NCI-H1105 (cell line): Measurements from ENCODE around the gene MLLT1.
A peak's percentile ranks its signal among the peaks of the same experiment; 100 is the strongest.

Source experiments
- DNase-seq: peaks from one replicate; lab custom pipeline; 2025; lab: John Stamatoyannopoulos, UW

The MLLT1 gene

DNA sequence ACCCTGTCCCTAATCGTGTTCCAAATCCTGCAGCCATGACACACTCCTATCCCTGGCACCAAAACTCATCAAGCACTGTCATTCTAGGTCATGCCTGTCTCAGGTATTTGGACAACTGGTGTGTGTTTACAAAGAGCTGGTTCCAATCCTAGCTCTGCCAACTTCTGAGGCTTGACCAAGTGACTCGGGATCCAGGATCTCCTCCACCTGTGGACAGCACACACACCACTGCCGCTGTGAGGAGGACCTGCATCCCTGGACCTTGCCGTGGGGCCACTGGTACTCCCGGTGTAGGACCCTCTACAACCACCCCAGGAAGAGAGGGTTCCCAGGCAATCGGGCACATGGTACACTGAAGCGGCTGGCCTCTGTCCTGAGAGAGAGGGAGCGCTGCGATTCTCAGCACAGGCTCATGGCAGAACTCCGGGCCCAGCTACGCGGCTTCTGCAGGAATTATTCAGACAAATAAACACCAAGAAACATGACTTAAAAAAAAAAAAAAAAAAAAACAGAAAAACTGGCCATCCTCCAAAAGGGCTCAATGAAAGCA lies 20.4 kb downstream of the MLLT1 start:
- no peak for DNase-seq

DNA sequence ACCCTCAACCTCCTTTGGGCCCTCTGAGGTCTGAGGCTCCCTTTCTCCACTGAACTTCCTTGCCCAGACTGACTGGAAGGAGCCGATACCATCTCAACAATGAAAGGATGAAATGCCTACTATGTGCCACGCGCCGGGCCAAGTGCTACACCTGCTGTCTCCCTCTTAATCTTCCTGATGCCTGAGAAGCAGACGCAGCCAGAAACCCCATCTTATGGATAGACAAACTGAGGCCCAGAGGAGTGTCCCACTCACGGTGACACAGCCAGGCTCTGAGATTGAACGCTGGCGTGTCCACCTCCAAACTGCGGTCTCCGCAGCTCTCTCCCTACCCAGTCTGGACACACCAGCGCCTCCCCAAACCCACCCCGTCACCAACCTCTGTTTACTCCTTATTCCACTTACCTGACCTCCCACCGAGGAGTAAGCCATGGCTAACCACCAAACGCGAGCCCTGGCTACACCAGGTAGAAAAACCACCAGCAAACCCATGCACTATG lies 20.9 kb downstream of the MLLT1 start:
- no peak for DNase-seq

DNA sequence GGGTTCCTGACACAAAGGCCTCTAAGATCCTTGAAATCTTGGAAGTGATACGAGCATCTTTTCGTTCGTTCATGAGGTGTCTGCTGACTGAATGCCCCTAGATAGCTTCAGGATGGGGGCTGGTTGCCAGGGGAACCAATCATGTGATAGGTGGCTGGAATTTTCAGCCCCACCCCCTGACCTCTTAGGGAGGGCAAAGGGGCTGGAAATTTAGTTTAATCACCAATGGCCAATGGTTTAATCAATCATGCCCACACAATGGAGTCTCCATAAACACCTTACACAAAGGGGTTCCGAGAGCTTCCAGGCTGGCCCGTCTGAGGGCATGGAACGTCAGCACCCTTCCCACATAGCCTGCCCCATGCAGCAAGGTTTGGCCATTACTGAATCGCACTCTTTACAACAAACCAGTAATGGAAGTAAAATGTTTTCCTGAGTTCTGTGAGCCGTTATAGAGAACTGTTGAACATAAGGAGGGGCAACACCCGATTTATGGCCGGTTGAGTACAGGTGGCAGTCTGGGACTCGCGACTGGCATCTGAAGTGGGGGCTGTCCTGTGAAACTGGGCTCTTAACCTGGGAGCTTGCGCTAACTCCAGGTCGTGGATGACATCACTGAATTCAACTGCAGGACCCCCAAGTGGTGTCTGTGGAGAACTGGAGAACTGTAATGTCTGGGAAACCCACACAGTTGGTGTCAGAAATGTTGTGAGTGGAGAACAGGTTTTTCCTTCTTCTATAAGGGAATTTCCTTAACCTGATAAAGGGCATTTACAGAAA lies 25.6 kb downstream of the MLLT1 start:
- no peak for DNase-seq

DNA sequence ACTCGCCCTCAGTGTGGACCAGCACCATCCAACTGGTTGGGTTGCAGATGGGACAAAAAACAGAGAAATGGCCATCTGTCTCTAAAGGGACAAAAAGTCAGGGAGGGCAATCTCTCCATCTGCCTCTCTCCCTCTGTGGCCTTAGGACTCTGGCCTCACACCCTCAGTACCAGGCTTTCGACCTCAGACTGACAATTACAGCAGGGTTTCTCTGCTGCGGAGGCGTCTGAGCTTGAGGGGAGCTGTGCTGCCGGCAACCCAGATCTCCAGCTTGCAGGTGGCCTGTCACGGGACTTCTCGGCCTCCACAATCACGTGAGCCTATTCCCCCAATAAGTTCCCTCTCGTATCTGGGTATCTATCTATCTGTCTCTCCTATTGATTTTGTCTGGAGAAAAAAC lies 27.7 kb downstream of the MLLT1 start:
- DNase-seq = no peak

DNA sequence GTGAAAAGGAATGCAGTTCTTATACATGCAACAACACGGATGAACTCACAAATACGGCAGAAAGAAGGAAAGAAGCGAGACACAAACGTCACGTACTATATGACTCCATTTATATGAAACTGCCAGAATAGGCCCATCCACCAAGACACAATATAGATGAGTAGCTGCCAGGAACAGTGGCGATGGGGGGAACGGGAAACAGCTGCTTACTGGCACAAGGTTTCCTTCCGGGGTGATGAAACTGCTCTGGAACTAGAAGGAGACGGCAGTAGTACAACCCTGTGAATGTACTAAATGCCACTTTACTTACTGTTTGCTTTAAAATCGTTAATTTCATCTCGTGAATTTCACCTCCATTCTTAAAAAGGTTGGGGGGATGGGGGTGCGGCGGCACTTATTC lies 28.9 kb downstream of the MLLT1 start:
- no peak for DNase-seq

DNA sequence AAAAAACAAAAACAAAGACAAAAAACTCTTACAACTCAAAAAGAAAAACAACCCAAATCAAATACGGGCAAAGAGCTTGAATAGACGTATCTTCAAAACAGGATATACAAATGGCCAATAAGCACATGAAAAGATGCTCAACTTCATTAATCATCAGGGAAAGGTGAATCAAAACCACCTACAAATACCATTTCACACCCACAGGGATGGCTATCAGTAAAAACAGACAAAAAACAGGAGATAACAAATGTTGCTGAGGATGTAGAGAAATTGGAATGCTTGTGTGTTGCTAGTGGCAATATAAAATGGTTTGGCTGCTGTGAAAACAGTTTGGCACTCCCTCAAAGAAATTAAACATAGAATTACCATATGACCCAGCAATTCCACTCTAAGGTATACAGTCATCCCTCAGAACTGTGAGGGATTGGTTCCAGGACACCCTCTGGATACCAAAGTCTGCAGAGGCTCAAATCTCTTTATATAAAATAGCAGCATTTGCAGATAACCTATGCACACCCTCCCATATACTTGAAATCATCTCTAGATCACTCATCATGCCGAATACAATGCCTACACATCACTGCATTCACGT lies 29.7 kb downstream of the MLLT1 start:
- no peak for DNase-seq

DNA sequence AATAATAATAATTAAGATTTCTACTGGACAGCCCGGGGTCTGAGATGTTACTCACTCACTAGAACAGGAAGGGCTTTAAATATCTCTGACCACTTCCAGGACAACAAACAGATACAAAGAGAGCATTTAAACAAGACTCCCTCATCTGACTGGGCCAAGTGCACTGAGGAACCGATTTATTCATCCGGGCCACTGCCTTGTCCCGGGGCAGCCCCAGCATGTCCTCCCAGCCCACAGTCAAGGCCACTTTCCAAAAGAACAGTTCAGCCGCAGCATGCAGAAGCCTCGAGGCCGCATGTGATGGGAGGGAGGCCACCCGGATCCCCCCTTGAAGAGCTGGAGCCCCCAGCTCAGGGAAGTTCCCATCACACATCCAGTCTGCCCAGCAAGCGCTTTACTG lies 30.5 kb downstream of the MLLT1 start:
- DNase-seq = no peak

DNA sequence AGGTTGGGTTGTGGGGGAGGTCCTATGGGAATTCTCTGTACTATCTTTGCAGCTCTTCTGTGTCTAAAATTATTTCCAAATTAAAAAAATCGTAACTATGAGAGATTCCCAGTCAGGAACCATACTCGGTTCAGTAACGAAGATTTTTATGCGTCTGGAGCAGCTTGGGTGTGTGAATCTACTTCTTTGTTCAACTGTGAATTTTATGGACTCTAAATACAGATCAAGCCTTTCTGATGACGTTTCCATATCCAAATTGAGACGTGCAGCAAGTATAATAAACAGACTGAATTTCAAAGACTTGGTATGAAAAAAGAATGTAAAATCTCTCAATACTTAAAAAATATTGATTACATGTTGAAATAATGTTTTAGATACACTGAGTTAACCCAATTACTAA lies 30.9 kb downstream of the MLLT1 start:
- DNase-seq = no peak

DNA sequence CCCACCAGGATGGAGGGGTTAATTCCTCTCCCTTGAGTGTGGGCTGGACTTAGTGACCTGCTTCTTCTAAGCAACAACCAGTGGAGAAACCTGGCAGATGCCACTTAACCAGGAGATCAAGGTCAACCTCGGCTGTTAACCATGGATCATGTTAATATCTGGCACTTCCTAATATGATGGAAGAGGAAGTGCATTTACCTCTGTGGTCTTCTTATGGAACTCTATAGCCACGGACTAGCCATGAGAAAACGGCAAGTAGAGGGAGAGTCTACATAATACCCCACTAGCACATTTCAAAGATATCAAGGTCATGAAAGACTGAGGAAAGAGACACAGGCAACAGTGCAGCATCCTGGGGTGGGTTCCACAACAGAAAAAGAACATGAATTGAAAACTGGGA lies 31.4 kb downstream of the MLLT1 start:
- DNase-seq = no peak

DNA sequence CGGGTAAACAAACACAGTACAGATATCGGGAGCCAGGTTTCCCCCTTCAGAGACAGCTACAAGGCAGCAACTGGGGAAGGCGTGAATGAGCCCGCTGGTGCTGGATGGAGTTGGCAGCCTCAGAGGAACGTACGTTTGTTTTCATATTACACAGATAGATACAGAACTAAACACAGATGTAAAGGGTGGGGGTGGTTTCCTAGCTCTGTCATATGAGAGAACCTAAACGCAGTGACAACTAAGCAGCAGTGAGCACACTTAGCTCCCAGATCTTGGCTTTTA lies 32.8 kb downstream of the MLLT1 start:
- no peak for DNase-seq

DNA sequence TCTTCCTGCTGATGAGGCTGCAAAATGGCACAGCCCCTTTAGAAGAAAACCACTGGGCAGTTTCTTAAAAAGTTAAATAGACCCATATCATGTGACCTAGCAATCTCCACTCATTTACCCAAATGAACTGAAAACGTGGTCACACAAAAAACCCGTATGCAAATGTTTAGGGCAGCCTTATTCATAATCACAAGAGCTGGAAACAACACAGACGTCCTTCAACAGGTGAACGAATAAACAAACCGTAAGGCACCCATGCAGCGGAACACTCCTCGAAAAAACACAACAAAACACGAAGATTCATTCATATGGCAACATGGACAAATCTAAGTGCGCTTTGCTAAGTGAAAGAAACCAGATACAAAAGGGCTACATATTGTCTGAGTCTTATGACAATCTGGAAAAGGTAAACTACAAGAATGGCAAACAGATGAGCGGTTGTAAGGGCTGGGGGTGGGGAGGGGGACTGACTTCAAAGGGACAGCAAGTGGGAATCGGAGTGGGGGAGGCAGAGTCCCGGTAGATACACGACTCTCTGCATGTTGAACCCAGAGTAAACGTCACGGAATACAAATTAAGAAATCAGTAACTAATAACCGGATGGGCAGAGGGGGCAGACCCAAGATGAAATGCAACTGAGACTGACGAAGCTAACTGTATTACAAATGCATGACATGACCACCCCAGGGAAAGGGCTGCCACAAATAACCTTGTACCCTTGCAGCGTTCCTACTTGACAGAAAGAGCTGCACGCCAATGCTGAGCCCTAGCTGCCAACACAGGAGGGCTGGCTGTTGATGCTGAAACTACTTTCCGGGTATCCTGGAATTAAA lies 33.4 kb downstream of the MLLT1 start:
- DNase-seq = no peak

DNA sequence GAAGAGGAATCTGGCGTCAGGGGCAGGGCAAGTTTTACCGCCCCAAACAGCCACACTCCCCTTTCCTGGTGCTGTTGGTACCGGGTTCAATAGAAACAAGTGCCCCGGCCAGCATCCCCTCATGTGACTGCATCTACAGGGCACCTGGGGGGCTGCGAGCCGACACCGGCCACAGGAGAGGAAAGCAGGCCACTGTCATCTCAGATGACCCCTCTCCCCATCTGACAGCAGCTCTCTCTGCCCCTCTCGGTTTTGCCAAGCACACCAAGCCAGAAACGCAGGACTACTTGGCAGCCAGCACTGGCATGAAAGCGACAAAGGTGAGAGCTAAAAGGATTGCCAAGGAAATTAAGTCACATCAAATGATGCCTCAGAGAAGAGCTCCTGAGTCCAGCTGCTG lies 37.1 kb downstream of the MLLT1 start:
- DNase-seq = no peak

DNA sequence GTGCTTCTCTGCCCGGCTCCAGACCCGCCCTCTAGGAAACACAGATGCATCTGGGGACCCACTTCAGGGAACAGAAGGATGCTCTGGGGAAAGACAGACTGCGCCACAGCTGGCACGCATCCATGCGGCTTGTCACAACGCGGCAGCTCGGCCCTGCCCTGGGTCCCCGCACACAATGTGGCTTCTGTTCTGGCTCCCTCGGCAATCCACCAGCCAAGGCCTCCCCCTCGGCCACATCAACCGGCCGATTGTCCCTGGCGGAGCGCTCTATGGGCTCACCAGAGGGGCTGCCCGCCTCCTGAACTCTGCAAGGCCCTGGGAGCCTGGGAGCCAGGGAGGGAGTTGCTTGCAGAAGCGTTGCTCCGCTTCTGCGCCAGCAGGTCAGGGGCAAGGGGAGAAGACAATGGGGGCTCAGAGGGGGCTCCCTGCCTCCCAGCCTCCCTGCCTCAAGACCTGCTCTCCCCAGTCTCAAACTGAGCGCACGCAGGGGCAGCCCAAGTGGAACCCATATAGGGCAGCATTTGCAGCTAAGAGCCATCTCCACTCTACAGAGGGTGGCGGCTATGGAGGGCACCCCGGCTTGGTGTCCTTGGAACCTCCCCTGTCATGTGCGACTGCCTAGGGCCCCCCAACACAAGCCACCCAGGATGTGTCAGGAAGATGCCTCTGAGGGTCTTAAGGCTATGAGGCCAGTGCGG lies 37.9 kb downstream of the MLLT1 start:
- DNase-seq = peak; percentile 8

DNA sequence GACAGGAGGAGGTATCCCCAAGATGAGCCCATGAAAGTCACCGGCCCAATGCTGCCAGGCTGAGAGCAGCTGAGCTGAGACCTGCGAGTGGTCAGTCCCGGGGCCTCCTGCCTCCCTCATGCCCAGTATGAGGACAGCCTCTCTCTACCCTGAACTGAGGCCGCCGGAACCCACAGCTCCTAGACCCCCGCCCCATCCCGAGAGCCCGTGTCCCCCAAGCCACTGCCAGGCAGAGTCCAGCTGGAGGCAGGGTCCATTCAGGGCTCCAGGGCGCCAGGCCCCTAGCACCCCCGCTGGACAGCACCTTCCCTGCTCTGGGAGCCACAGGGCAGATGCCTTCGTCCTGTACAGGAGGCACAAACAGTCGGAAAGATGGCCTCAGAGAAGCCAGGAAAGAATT lies 38.7 kb downstream of the MLLT1 start:
- no peak for DNase-seq

DNA sequence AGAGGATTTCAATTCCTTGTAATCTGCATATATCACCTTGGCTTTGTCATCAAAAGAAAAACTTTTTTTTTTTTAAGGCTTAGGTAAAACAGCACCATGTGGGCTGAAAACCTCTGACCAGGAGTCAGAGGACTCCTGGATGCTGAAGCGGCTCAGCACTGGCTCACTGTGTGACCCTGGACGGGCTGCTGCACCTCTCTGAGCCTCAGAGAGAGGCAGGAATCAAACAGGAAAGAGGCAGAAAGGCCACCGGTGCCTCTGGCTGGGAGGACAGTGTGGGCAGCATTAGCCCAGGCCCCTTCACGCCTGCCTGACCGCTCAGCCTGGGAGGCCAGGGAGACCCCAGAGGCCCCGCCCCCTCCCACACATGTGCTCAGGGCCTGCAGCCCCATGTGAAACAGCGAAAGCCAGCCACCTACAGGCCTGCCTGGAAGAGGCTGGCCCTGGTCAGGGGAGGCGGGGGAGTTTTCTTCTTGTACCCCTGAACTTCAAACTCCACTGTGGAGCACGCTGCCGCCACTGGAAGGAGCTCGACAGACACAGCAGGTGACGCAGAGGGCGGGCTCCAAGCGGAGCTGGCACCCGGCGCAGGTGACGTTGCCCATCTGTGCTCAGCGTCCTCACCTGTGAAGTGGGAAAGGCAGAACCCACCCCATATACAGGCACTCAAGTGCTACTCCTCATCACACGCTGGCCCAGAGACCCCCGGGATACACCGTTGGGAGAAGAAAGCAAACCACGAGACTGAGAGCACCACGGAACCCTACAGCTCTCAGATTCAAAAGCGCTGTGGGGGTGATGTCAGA lies 39.7 kb downstream of the MLLT1 start:
- DNase-seq = no peak

DNA sequence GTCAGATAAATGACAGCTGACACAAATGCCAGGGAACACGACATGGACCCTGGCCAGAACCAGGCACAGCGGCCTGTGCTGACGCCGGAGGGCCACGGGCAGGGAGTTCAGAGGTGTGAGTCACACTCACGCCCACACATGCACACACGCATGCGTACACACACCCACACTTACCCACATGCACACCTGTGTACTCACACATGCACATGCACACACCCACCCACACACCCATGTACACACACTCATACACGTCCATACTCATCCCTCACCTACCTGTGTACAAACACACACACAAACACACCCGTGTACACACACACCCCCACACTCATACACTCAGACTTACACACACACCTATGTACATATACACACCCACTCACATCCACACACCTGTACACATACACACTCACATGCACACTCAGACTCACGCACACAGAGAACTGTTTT lies 40.4 kb downstream of the MLLT1 start:
- no peak for DNase-seq

DNA sequence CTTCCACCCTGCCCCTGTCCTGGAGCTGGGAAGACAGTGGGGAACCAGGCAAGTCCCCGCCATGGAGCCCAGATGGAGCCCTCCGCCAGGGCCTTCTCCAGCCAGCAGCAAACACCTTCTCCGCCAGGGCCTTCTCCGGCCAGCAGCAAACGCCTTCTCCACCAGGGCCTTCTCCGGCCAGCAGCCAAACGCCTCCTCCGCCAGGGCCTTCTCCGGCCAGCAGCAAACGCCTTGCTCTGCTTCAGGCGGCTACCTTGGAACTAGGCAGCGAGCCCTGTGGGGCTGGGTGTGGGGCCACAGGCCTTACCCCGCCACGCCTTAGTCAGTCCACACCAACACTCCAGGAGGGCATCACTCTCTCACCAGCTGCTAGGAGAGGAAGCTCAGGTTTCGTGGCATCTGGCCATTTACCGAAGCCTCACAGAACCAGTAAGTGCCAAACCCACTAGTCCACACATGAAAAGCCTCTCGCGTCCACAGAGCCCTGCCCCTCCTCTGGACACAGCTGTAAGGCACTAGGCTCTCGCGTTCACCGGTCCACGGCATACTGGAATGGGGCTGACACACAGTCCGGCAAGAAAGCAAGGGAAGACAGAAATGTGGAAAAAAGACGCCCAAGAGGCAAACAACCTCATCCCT lies 41.0 kb downstream of the MLLT1 start:
- DNase-seq = no peak

DNA sequence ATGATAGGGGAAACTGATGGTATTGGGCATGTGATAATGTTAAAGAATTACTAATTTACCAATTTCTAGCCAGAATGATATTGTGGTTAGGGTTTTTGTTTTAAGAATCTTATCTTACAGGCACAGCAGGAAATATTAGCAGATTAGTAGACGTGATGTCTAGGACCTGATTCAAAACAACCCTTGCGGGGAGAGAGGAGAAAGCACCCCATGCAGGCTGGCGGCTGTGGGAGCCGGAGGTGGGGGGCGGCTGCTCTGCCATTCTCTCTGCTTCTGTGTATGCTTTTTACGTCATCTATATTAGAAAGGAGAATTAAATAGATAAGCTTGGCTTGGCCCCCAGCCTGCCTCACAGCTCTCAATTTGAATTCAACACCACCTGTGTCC lies 41.5 kb downstream of the MLLT1 start:
- DNase-seq = no peak

DNA sequence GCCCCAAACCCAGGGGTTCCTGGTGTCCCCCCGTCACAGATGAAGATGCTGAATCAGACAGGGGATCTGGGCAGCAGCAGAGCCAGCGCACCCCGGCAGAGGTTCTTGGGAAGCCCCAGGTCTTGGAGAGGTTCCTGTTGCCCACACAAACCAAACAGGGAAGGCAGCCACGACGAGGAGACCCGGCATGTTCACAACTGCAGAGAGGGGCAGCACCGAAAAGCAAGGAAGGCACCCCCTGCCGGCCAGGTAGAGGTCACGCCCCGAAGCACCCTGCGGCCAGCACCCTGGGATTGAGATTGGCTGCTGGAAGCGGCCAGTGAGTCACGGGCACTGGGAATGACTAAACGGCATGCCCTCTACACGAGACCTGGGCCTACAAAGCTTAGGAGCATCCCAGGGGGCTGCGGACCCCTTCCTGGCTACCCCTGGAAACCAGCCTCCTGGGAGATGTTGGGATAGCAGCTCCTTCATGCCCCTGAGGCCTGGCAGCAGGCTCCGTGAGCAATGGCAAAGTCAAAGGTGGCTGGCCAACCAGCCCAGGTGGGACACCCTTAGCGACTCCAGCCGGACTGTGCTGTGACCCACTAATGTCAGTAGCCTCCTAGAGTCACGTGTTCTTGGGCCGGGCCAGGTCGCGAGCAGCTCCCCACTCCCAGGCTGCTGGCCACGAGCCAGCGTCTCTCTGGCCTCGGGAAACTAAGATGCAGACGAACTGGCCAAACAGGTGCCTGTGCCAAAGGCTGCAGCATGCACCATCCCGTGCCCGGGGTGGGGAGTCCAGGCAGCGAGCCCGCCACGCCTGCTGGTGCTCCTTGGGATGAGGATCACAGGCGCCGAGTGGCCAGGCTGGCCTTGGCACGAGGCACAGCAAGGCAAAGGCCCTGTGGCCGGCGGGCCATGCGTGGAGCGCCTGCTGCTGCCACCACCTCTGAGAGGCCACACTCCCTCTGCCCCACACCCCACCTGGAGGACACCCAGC lies 43.2 kb downstream of the MLLT1 start:
- no peak for DNase-seq
